Measurements from ENCODE around the gene MMP19. TPM values are rescaled to one million over a fixed set of nuclear protein-coding genes. Genes with fewer than 3 reads are reported as not detected.

Gene MMP19
- total and polyA plus RNA-seq, 2 of the 4 experiments (the other 2 are of a cell fraction) = 9.9 to 34.7 TPM

DNA sequence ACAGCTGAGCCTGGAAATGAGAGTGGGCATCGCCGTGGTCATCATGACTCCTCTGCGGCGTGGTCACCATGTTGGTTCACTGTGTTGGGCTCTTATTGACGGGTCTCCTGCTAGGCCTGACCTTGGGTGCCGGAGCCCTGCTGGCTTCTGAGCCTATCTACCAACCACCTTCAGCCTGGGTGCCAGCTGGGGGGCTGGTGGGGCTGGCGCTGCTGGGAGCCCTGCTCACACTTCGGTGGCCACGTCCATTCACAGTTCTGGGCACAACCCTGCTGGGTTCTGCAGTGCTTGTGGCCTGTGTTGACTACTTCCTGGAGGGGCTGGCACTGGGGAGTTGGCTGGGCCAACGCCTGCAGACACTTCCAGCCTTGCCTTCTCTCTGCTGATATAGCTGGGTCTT is 9.7 kb downstream of the MMP19 start:
- H4K5ac ChIP-seq (ENCODE audit: low read depth, low read length) = no peak overlapping the region
- in situ Hi-C loops (cut with MboI; ENCODE audit: low sequenced_read_pairs) (no loop called here), intact Hi-C loops (cut with micrococcal nuclease) (no loop called here), dilution Hi-C loops (cut with HindIII; ENCODE audit: low sequenced_read_pairs, unreplicated experiment) (no loop called here)
- DNase-seq (no peak), ATAC-seq (ENCODE audit: low read depth) (no peak)
- no peak overlapping the region for H3K56ac ChIP-seq (ENCODE audit: extremely low read depth, insufficient read depth, low read length)
- no peak overlapping the region for H2BK15ac ChIP-seq (ENCODE audit: low read depth, low read length)
- BruUV-seq (replicated peaks) = no TSS peak
- no peaks in the 10 kb centered on the region for H4K20me1 ChIP-seq (ENCODE audit: insufficient read depth, low read length)
- H3K18ac ChIP-seq (ENCODE audit: low read depth, low read length) = no peak overlapping the region
- peaks cover 8% of the 10 kb centered on the region; the same call in 1 of the 2 replicates for H3K4me1 ChIP-seq (ENCODE audit: control insufficient read depth, insufficient read depth, low read length)
- no peak overlapping the region for H2BK20ac ChIP-seq (ENCODE audit: low read depth, low read length)
- H2AFZ ChIP-seq (replicated peaks; ENCODE audit: low read length, poor library complexity) = no peak overlapping the region
- no peak overlapping the region for H3K14ac ChIP-seq (replicated peaks; ENCODE audit: low read depth, low read length)
- no peak overlapping the region for H2AK9ac ChIP-seq (replicated peaks; ENCODE audit: low read depth, low read length, poor library complexity)
- no peak overlapping the region for H4K91ac ChIP-seq (ENCODE audit: insufficient read depth, low read depth, low read length)
- H3K27me3 ChIP-seq (ENCODE audit: control insufficient read depth, insufficient read depth, low read length) = no peaks in the 10 kb centered on the region
- H3K4me3 ChIP-seq (ENCODE audit: insufficient read depth, low read depth, low read length) = no peak overlapping the region
- H3K23ac ChIP-seq (ENCODE audit: low read depth, low read length) = no peak overlapping the region
- WGBS, 2 experiments (ENCODE audit: extremely low coverage in 2 of 2, insufficient read length in 1 of 2) = 96% methylated on average over 5 of the region's 10 CpGs; no CpG with 5 or more reads in 1 of the 2 experiments
- peaks cover 16% of the 10 kb centered on the region; the same call in 1 of the 2 replicates for H3K9me1 ChIP-seq (ENCODE audit: insufficient read depth, low read length)
- H3K27ac ChIP-seq (ENCODE audit: insufficient read depth, low read length) = no peak overlapping the region
- no peak overlapping the region for H3K4ac ChIP-seq (ENCODE audit: low read depth, low read length)
- CTCF ChIA-PET = no interaction called here
- no peak overlapping the region for H2BK5ac ChIP-seq (ENCODE audit: low read depth, low read length, poor library complexity, severe bottlenecking)
- no peak overlapping the region for H2AK5ac ChIP-seq (ENCODE audit: low read depth, low read length)
- POLR2A ChIA-PET (ENCODE audit: unreplicated experiment) = no interaction called here
- no peaks in the 10 kb centered on the region for H3K9me3 ChIP-seq (ENCODE audit: control insufficient read depth, insufficient read depth, low read length)
- H4K8ac ChIP-seq (ENCODE audit: low read depth in 2 of 2, low read length in 2 of 2) = no peak overlapping the region
- no peak overlapping the region for H3K4me2 ChIP-seq (ENCODE audit: low read depth, low read length)
- H3K9ac ChIP-seq (ENCODE audit: low read depth, low read length) = no peak overlapping the region
- H3K36me3 ChIP-seq (ENCODE audit: control insufficient read depth, insufficient read depth, low read length) = peaks cover 24% of the 10 kb centered on the region
- peaks cover 17 to 49% of the 10 kb centered on the region in 2 experiments for H3K79me1 ChIP-seq (ENCODE audit: low read depth in 1 of 2, low read length in 2 of 2)
- TF ChIP-seq MXI1 (IDR thresholded peaks at IDR 0.05; ENCODE audit: borderline replicate concordance, low read depth, low read length) = no peak
- no peak overlapping the region for H2BK120ac ChIP-seq (ENCODE audit: low read depth, low read length)
